Stomach (tissue), 19 donors: Measurements from ENCODE around the gene AR. TPM values are rescaled to one million over a fixed set of nuclear protein-coding genes. Genes with fewer than 3 reads are reported as not detected.

Source experiments
- DNase-seq, 2 donors: peaks; one replicate each; pipeline versions ENCODE4 v3.0.0 to v3.0.0-alpha.2; 2013 to 2019
- H3K27ac ChIP-seq, 5 donors: fragments of 200-600 bp in 4 of 5; sonication (generic) in 4 of 5; one replicate each; pipeline ENCODE4 v1.5.1; 2013 to 2019; ENCODE audit warnings: mild to moderate bottlenecking in 1 of 5, moderate library complexity in 1 of 5
- H3K27me3 ChIP-seq, 3 donors: fragments of 200-600 bp; sonication (generic); one replicate each; pipeline ENCODE4 v1.5.1; 2017 to 2019; ENCODE audit warnings: mixed run types in 1 of 3
- H3K36me3 ChIP-seq, 4 donors: fragments of 200-600 bp; sonication (generic); 1 replicate in 3 of 4; 2 replicates in 1 of 4; pipeline ENCODE4 v1.5.1; 2016 to 2019
- H3K4me1 ChIP-seq, 4 donors: fragments of 200-600 bp; sonication (generic); one replicate each; pipeline ENCODE4 v1.5.1; 2016 to 2019
- H3K4me3 ChIP-seq, 4 donors: fragments of 200-600 bp; sonication (generic) in 3 of 4; one replicate each; pipeline ENCODE4 v1.5.1; 2016 to 2019; ENCODE audit warnings: mild to moderate bottlenecking in 1 of 4
- H3K9me3 ChIP-seq, 4 donors: fragments of 200-600 bp; sonication (generic); one replicate each; pipeline ENCODE4 v1.5.1; 2016 to 2019
- CTCF ChIP-seq, 7 experiments: fragments of 450-650 bp in 4 of 7; fragments of 200-600 bp in 3 of 7; sonication (generic) in 3 of 7; IDR thresholded peaks; one replicate each; pipeline ENCODE4 v1.5.1; 2016 to 2019; ENCODE audit warnings: antibody characterized with exemption in 7 of 7, control low read depth in 2 of 7, mild to moderate bottlenecking in 1 of 7
- EP300 ChIP-seq: sonication (generic); formaldehyde crosslinking; IDR thresholded peaks from one replicate; pipeline ENCODE4 v1.6.1; 2017; ENCODE audit warnings: antibody characterized with exemption
- POLR2A ChIP-seq, 4 donors: fragments of 450-650 bp; IDR thresholded peaks; one replicate each; pipeline ENCODE4 v1.6.1; 2016; ENCODE audit warnings: antibody characterized with exemption in 4 of 4, control low read depth in 2 of 4, mild to moderate bottlenecking in 1 of 4, moderate library complexity in 1 of 4
- POLR2AphosphoS5 ChIP-seq, 3 donors: sonication (generic); formaldehyde crosslinking; IDR thresholded peaks; one replicate each; pipeline ENCODE4 v1.6.1; 2016; ENCODE audit warnings: antibody characterized with exemption in 3 of 3
- WGBS, 5 donors: extraction: QIAGEN DNeasy Blood & Tissue Kit in 3 of 5; methylation state at CpG; one replicate each; pipeline versions ENCODE4 v1.1.5 to v1.1.7; 2013 to 2018; 5-methylcytosine and 5-hydroxymethylcytosine counted together
- intact Hi-C: fragments of 100-400 bp; cut with DNase I; formaldehyde crosslinking; loops from one replicate; pipeline ENCODE4 v1.15.1; 2023; ENCODE audit warnings: low total_unique reads
- long read RNA-seq, 10 donors: transcript quantifications; one replicate each; lab custom pipeline, GENCODE V29; 2026
- polyA plus RNA-seq, 3 donors: library from polyadenylated mRNA; stranded (reverse); fragments of 200-250 nt; gene quantifications; one replicate each; pipeline ENCODE4 v1.2.3, GENCODE V29; 2013
- total RNA-seq, 5 donors: library from RNA; depleted of rRNA; stranded (reverse); fragments of >200 nt; gene quantifications; one replicate each; pipeline versions ENCODE4 v1.1.0 to v1.2.3, GENCODE V29; 2014 to 2016
- donor health status: healthy with polysubstance abuse.
- donor health status: Bipolar disorder and iron deficiency.
- donor health status: healthy.

AR gene
- total RNA-seq = 1 to 10 TPM; 1.2 to 8.8 (median 1.8) TPM
- under 1 TPM; 0.50 to 0.76 (median 0.55) TPM for polyA plus RNA-seq
- long read RNA-seq, donor 1, full-length matches to known transcripts = 1 of 1 reads
- long read RNA-seq, donor 1, partial matches to known transcripts = 0 of 1 reads
- long read RNA-seq, donor 1, other reads (novel, unspliced or antisense) = 0 of 1 reads
- long read RNA-seq, donor 2 = 0 reads
- long read RNA-seq, donor 3 = 0 reads
- long read RNA-seq, donor 4 = 0 reads
- long read RNA-seq, donor 5 = 0 reads
- long read RNA-seq, donor 6 = 0 reads
- long read RNA-seq, donor 7 = 0 reads
- long read RNA-seq, donor 8 = 0 reads
- long read RNA-seq, donor 9 = 0 reads
- long read RNA-seq, donor 10 = 0 reads

- WGBS, 5 donors = 0 to 31% (median 5%) methylated on average over 14 to 30 of the region's 30 CpGs
- peak within 1 kb of the TSS; percentile 46 to 52 (median 47) for H3K4me3 ChIP-seq
- H3K36me3 ChIP-seq = no peaks in the 10 kb centered on the region
- peaks cover 0 to 32% (median 27%) of the 10 kb centered on the region in 3 donors for H3K27me3 ChIP-seq
- peaks cover 0 to 3% (median 0%) of the 10 kb centered on the region in 4 donors for H3K9me3 ChIP-seq
- TF ChIP-seq CTCF (IDR thresholded peaks at IDR 0.05) (no peak), EP300 (no peak), POLR2A (IDR thresholded peaks at IDR 0.05) (no peak), POLR2AphosphoS5 (IDR thresholded peaks at IDR 0.05) (no peak)
- peaks cover 0 to 22% (median 15%) of the 10 kb centered on the region in 4 donors for H3K4me1 ChIP-seq
- H3K27ac ChIP-seq = peak within 1 kb of the TSS; percentile 33 to 77 (median 56)
- intact Hi-C loops = no loop called here
- DNase-seq = peak; percentile 58 to 77
Observed at GRCh38 chrX:67543818-67544217, at the start of gene AR. TSS of gene AR (plus strand) at chrX:67544021. CDS start at chrX:67545147, 1,126 bp downstream.

GRCh38 chrX:67500617-67501016 lies 43.2 kb upstream of the AR start:
- 24 to 64% (median 53%) methylated on average over 1 of the region's 1 CpG for WGBS, 5 donors
- no peaks in the 10 kb centered on the region for H3K36me3 ChIP-seq
- no peaks in the 10 kb centered on the region for H3K27me3 ChIP-seq
- intact Hi-C loops = no loop called here
- DNase-seq = no peak
- no peaks in the 10 kb centered on the region for H3K9me3 ChIP-seq
- no peaks in the 10 kb centered on the region for H3K4me1 ChIP-seq
- H3K27ac ChIP-seq = no peak overlapping the region
- no peak overlapping the region for H3K4me3 ChIP-seq
- no peak for TF ChIP-seq POLR2AphosphoS5 (IDR thresholded peaks at IDR 0.05)
- no peak for TF ChIP-seq POLR2A (IDR thresholded peaks at IDR 0.05)
- no peak for TF ChIP-seq EP300
- TF ChIP-seq CTCF (IDR thresholded peaks at IDR 0.05) = no peak

GRCh38 chrX:67503004-67503403 lies 40.8 kb upstream of the AR start:
- intact Hi-C loops = no loop called here
- no peak for DNase-seq
- Histone ChIP-seq H3K4me3 (no peak overlapping the region), H3K4me1 (no peaks in the 10 kb centered on the region), H3K27me3 (no peaks in the 10 kb centered on the region), H3K27ac (no peak overlapping the region), H3K36me3 (no peaks in the 10 kb centered on the region), H3K9me3 (peaks cover 0 to 10% (median 4%) of the 10 kb centered on the region in 4 donors)
- TF ChIP-seq POLR2AphosphoS5 (IDR thresholded peaks at IDR 0.05) (no peak), EP300 (no peak), POLR2A (IDR thresholded peaks at IDR 0.05) (no peak), CTCF (IDR thresholded peaks at IDR 0.05) (no peak)

- intact Hi-C loops = no loop called here
- H3K9me3 ChIP-seq = peaks cover 0 to 10% (median 4%) of the 10 kb centered on the region in 4 donors
- no peaks in the 10 kb centered on the region for H3K4me1 ChIP-seq
- WGBS, 5 donors = 47 to 77% (median 70%) methylated on average over 2 of the region's 2 CpGs
- no peak overlapping the region for H3K4me3 ChIP-seq
- H3K36me3 ChIP-seq = no peaks in the 10 kb centered on the region
- no peak for TF ChIP-seq CTCF (IDR thresholded peaks at IDR 0.05)
- no peak for DNase-seq
- H3K27ac ChIP-seq = no peak overlapping the region
- H3K27me3 ChIP-seq = no peaks in the 10 kb centered on the region
Observed at GRCh38 chrX:67503453-67503852, 40.4 kb upstream of the AR start.
